Stimulated activated CD4-positive, alpha-beta T cell treated with anti-CD3 and anti-CD28 coated beads, Interleukin-4, amount 100 ng/mL, for 1 hour (primary cell): Measurements from ENCODE around the gene ZNF618.
"Not testable (repeated sequence)": the region's sequence is repeated elsewhere in the genome, so short reads cannot be mapped to it uniquely, and the experiment has no call there.

Experiments used
- DNase-seq: peaks from one replicate; pipeline ENCODE4 v3.0.0-alpha.2; 2020

Gene ZNF618

DNA sequence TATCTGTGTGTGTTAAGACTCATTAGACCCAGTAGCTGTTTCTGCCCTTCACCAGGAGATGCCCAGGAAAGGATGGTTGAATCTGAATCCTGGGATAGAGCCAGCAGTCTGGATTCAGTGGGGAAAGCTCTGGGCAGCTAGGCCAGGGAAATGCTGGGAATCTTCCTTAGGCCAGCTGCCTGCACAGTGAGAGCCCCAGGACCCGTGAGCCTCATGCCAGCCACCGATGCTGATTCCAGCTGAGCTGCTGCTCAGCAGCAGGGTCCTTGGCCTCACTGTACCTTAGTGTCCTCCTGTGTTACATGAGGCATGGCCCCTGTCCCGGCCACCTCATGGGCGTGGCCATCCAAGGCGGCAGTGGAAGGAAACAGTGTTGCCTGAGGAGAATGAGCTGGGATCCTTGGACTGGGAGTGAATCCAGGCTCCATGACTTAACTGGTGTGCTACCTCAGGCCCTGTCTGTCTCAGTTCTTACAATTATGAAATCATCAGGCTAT is 114.9 kb downstream of the ZNF618 start:
- no peak for DNase-seq

DNA sequence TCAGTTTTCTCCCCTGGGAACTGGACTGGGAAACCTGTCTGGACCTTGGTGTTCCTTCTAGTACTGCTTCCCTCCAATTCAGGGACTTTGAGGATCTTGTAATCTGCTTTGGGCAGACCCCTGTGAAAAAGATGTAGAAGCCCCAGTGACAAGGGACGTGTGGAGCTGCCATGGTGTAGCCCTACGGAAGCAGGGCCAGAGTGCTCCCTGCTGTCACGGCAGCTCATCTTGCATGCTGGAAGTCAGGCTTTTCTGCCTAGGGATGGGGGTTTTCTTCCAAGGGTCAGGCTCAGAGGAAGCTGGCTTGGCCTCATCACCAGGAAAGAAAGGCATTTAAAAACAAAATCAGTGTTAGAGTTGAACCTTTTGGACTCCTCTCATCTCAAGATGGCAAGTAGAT is 115.6 kb downstream of the ZNF618 start:
- no peak for DNase-seq

DNA sequence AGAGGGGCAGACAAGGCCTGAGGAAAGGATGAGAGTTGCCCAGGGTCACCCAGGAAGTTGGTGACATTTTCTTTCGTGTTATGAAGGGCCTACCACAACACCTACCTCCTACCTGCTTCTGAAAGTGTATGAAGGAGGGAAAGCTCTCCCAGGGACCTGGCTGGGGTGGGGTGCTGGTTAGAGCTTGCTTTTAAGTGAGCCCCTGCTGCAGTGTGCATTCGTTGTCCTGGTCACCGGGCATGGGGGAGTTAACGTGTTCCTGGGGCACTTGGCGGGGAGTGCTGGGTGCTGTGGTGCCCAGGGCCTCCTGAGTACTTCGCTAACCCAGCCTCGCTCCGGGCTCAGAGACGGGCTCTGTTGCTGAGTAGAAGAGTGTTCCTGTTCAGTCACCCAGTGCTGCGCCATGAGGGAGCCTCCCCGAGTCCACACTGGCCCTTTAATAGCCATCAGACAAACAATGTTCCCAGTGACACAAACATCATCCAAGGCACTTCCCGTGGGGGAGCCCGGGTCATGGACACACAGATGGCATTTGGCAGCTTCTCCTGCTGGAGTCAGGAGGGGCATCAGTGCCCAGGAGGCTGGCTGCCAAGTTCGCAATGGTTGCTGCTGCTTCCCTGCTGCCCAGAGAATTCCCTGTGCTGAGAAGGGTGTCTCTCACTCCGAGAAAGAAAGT is 116.3 kb downstream of the ZNF618 start:
- no peak for DNase-seq

DNA sequence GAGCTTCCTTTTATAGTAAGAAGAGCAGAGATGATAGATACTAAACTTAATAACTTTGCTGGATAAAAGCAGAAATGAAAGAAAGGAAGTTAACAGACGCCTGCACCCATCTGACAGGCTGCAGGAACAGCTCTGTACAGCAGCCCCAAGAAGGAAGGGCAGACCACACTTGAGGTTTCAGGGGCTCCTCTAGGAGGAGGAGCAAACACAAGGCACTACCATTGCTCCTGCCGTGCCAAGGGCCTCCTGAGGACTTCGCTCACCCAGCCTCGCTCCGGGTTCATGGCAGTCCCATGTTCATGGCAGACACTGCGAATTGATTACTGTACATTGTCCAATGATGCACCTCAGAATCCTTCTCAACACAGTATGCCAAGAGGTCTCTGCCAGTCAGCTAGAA is 116.9 kb downstream of the ZNF618 start:
- DNase-seq = no peak

DNA sequence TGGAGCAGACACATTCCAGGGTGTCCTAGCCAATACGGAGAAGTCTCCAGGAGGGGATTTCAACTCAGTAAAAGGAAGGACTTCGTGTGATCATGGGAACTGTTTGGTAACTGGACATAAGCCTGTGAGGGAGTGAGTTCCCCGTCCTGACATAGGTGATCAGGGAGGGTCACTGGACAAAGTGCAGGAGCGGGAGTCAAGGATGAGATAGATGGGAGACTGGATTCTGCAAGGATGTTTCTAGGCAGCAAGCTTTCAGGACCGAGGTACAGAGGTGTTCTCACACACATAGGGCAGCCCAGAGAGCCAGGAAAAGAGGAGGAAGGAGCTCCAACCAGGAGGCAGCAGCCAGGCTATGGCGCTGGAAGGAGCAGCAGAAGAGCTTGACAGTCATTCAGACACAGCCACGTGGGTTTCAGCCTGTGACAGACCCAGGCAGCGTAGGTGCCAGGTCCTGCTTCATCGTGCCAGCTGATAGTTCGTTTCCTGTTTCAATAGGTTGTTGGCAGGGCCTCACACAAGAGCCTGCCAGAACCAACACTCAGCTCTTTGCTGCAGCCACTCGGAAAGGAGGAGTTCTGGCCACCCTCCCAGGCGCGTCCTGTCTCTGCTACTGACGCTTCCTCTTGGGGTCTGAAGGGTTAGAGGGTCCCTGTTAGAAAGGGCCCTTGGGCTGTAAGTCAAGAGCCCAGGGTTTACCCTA is 117.9 kb downstream of the ZNF618 start:
- DNase-seq = no peak

DNA sequence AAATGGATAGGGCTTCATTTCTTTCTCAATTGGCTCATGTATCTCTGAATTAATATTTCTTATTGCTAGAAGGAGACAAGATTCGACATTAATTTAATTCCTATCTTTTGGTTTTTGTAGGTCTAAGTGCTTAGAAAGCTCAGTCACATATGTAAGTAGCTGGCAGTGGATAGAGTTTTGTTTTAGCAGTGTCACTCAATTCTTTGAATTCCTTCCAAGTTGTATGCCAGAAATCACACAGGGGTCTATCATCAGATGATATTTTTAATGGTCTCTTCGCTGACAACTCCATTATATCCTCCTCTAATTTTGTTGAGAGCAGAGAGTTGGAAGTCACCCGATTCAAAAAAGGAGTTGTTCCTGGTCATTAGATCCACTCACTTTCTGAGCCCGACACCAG is 119.3 kb downstream of the ZNF618 start:
- no peak for DNase-seq

DNA sequence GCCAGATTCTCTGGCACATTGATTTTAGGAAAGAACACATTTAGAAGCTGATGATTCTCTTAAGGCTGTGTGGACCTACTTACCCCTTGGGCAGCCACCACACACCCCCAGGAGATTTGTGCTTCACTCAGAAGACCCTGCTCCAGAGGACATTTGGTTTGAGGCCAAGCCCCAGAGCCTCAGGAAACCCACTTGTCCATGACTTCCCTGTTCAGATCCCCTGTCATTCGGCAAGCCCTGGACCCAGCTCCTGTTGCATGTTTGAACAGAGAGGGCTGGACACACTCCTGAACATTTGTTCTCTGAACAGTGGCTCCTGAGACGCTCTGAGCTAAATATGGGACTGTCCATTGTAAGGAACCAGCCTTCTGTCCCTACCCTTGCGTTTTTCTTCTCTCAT is 119.9 kb downstream of the ZNF618 start:
- DNase-seq = no peak

DNA sequence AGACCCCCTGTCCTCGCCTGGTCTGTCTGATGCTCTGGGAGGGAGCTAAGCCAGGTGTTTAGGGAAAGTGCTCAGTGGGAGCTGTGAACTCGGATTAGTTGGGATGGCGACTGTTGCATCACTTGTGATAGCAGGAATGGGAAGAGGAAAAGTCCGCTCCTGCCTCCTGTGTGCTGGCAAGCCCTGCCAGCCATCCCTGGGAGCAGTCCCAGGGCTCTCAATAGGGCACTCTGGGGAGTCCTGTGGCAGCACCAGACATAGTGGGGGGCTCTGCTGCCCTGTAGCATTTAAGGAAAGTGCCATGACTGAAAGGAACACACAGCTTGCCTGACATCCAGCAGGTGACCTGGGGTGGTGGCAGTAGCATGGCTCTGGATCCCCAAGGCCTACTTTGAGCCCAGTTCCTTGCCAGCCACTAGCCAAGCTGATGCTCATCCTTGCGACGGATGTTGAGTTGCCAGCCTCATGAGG is 120.5 kb downstream of the ZNF618 start:
- no peak for DNase-seq

DNA sequence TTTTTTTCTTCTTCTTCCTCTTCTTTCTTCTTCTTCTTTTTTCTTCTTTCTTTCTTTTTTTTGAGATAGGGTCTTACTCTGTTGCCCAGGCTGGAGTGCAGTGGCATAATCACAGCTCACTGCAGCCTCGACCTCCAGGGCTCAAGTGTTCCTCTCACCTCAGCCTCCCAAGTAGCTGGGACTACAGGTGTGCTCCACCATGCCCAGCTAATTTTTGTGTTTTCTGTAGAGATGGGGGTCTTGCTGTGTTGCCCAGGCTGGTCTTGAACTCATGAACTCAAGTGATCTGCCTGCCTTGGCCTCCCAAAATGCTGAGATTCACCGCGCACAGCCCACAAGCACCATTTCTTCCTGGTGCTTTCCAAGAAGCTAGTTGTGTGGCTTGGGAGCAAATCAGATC is 121.0 kb downstream of the ZNF618 start:
- DNase-seq = not testable (repeated sequence)

DNA sequence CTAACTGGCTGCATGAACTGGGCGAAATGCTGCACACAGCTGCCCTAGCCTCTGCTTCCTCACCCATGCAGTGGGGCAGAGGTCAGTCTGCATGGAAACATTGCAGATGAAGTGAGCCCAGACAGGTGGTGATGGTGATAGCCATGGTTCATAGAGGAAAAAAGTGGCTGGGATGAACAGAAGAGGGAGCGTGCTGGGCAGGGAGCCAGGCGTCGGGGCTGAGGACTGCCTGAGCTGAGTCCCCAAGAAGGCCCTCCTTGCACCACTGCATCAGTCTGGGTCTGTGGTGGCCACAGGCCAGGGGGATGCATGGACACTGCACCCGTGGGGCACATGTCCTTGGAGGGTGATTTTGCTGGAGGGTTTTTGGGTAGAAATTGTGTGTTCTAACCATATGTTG is 121.5 kb downstream of the ZNF618 start:
- no peak for DNase-seq

DNA sequence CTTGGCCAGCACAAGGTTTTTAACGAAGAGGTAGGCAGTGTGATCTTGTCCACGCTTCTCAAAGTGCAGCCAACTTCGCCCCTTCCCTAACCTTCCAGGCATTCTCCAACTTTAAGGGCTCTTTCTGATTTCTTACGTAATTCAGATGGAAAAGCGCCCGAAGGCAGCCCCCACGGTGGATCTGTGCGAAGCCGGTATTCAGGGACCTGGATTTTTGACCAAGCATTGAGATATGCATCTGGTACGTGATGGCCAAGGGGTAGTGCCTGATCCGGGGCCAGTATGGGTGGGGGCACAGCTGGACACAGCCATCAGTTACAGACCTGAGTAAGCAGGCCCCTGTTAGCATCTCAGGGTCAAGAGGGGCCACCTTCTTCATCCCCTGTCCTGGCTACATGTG is 122.0 kb downstream of the ZNF618 start:
- DNase-seq = no peak

DNA sequence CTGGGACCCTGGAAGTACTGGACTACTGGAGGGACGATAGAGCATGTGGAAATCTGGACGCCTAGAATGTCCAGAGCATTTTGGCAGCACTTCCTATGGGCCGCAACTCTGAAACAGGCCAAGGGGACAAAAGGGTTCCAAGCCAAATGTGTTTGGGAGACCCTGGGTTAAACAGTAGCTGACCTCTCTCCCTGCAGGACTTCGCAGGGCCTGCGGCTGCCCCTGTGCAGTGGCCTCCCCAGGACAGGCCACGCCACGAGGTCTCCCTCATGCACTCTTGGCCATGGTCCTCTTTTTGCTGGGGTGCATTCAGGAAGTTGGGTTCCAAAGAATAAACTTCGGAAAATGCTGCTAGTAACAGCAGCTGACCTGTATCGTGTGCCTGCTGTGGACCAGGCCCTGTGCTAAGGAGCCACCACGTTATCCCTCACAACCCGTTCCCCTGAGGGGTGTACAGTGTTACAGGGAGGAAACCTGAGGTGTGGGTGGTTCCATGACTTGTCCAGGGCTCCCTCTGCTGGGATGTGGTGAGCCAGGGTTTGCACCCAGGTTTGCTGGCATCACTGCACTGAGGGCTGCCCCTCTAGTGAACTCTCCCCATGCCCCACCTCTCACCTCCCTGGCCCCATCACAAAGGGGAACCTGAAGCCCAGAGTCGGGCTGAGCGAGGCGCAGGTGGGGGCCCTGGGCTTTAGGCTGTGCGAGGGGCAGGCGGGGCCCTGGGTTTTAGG is 122.6 kb downstream of the ZNF618 start:
- DNase-seq = no peak

DNA sequence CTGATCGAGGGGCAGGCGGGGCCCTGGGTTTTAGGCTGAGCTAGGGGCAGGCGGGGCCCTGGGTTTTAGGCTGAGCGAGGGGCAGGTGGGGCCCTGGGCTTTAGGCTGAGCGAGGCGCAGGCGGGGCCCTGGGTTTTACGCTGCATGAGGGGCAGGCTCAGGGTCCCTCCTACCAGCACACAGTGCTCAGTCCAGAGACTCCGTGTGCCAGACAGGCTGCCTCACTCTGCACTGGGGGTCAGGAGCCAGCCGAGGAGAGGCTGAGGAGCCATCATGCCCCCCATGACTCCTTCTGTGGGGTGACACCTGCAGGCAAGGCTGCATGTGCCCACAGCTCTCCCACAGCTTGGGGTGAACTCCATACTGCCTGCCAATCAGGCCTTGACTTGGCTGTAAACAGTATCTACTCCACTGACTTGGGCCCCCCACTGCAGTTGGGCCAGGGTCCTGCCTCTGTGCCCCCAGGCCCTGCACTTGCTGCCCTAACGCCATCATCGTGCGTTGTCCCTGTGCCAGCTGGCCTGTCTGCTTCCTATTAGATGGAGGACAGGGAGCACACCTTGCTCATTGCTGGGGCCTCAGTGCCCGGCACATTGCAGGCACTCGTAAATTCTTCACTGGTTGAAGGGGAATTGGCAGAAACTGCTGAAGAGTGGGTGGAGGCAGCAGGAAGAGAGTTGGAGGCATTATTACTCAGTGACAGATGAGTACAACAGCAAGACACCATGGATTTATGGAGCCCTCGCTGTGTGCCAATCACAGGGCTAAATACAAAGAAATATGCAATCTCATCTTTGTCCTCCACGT is 123.3 kb downstream of the ZNF618 start:
- DNase-seq = no peak

DNA sequence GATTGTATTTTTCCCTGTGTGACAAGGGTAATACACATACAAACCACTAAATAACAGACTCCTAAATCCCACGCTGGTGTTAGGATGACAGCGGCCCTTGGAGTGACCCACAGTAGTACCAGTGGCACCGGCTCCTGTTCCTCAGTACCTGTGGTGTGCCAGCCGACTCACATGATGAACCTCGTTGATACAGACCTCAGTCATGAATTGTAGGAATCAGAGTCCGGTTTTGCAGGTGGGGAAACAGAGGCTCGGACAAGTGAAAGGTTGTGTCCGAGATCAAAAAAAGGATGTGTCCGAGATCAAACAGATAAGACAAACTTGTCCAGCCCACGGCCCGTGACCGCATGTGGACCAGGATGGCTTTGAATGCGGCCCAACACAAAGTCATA is 124.0 kb downstream of the ZNF618 start:
- DNase-seq = no peak

DNA sequence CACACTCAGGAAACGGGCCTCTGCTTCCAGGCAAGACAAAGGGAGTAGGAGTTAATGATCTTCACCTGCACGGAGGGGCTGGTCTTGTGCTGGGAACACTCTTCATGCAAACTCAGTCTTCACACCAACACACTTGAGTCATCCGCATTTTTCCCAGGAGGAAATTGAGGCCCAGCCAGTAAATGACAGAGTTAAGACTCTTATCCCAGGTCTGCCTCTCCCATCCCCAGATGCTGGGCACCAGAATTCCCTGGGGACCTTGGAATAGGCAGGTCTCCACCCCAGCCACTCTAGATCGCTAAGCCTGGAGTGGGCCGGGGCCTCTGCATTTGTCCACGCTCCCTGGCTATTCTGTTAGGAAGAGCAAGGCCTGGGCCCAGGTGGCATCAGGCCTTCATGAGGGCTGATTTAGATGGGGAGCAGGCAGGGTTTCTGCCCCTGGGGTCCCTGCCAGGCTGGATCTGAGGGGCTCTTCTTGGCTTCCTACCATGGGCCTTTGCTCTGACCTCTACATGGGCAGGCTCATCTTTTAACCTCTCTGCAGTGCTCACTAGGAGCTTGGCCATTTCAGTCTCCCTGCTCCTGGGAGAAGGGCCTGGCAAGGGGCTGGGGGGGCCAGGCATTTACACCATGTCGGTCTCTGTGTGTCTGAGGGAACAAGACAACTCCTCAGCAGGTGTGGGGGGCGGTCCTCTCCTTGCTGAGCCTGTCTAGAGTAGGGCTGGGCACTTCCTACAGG is 124.7 kb downstream of the ZNF618 start:
- no peak for DNase-seq

DNA sequence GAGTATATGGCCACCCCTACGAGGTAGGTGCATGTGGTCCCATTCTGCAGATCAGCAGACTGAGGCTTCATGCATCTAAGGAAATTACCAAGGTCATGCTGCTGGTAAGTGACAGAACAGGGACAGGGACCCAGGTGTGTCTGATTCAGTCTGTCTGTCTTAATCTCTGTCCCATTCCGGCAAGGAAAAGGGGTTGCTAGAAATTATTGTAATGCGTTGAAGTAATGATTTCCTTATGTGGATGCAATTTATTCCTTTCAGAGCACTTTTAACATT is 125.2 kb downstream of the ZNF618 start:
- DNase-seq = no peak

DNA sequence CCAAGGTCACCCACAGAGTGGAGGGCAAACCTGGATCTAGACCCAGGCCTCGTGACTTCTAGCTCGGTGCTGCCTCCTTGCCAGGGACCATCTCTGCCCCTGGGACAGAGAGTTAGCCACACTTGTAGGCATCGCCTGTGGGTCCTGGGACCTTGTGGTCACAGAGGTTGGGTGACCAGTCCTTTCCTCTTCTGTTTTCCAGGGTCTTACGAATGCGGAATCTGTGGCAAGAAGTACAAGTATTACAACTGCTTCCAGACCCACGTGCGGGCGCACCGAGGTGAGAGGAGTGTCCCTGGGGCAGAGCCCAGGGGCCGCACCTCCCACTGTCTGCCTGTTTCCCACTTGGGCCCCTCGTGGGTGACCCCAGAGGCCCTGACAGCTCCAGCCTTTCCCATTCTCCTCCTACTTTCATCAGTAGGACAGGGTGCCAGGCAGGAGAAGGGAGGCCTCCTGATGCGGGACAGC is 125.7 kb downstream of the ZNF618 start:
- DNase-seq = no peak

DNA sequence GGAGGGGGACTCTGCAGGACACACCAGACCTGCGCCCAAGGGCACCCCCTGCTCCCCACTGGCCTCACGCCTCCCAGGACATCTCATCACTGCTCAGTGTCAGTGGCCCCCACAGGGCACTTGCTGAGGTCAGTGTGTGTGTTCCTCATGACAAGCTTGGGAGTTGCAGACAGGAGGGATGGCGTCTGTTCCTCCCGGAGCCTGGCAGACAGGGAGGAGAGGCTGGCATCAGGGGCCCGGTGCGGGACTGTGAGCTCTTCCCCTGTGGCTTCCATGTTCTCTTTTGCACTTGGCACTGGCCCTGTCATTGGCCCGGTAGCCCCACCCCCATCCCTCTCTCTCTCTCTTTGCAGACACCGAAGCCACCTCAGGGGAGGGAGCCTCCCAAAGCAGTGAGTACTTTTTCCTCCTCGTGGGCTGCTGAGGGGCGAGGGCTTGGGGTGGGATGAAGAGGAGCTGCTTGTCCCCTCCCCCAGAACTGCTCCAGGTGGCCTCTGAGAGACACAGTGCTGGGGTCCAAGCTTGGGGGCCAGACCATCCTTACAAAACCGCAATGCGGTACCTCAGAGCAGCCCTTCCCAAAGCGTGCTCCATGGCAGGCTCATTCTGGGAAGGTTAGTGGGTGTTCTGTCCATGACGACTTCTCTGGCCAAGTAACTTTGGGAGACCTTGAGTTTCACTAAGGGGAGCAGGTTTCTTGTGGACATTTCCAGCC is 126.3 kb downstream of the ZNF618 start:
- DNase-seq = no peak

DNA sequence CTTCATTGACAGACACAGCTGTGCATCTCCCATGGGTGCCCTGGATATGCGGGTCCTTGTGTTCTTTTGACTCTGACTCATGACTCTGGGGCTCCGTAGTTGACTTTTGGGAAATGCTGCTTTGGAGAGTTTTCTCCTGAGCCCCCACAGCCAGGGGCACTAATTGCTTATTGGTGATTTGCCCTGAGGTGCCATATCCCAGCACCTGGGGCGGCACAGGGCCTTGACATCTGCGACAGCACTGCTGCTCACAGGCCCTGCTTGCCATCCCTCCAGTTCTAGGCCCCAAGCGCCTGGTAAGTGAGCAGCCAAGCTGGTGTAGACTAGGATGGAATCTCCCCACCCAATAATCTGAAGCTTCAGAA is 126.9 kb downstream of the ZNF618 start:
- DNase-seq = no peak

DNA sequence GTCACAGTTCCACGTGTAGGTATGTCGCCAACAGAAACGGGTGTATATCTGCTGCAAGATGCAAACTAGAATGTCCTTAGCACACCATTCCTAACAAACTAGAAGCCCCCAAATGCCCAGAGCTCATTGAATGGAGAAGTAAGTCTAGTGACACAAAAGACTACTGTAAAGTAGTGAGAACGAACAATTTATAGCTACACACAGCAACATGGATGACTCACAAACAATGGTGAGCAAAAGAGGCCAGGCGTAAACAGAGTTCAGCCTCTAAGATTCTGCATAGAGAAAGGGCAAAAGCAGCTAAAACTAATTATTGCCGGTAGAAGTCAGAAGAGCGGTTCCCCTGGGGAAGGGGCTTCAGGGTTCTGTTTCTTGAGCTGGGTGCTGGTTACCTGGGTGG is 127.2 kb downstream of the ZNF618 start:
- no peak for DNase-seq

DNA sequence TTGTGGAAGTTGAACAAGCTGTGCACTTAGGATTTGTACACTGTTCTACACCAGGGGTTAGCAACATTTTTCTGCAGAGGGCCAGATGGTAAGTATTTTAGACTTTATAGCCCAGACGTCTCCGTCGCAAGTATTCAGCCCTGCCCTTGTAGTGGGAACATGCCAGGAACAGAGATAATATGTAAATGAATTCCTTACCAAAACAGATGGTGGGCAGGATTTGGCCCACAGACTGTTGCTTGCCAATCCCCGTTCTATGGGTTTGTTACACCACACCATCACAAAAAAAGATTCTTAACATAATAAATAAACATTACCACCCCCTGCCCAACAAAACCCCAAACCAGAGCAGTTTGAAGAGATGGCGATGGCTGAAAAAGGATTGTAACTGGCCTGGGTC is 127.6 kb downstream of the ZNF618 start:
- no peak for DNase-seq

DNA sequence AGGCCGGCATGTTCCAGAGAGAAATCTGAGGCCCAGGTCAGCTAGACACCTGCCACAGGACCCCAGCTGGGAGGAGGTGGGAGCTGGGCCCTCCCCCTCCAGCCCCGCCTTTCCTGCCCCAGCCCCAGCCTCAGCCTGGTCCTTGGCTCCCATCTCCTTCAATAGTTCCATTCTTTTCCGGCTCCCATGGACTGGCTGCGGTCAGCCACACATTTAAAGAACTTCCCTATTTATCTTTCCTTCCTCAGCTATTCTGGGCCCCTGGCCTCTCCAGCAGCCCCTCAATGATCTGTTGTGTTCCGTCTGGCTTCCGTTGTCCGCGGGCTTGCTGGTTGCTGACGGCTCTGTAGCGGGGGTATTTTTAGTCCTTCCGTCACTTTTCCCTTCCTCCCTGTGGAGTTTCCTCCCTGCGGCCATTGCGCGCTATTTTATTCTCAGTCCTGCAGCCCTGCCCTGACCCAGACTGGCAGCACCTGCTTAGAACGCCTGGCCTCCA is 128.2 kb downstream of the ZNF618 start:
- DNase-seq = no peak
